SW 1271 (cell line): ENCODE data around the gene POLR3H.
"Not testable (repeated sequence)": the region's sequence is repeated elsewhere in the genome, so short reads cannot be mapped to it uniquely, and the experiment has no call there.

Experiments
- DNase-seq, 2 experiments: peaks; one replicate each; lab custom pipeline; 2025; lab: John Stamatoyannopoulos, UW

The POLR3H gene

DNA sequence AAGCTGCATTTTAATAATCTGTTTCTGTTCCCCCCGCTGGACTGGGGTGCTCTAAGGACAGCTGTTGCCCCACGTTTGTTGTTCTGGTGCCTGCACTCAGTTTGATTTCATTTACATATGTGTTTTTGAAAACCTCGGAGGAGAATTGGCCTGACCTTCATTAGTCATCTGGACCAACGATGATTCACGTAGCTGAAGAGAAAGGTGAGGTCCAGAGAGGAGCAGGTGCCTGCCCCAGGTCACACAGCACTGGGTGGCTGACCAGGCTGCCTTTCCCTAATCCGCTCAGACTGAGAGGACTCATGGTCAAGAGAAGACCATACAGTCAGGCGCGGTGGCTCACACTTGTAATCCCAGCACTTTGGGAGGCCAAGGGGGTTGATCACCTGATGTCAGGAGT lies 20.3 kb upstream of the POLR3H start:
- DNase-seq = no peak

DNA sequence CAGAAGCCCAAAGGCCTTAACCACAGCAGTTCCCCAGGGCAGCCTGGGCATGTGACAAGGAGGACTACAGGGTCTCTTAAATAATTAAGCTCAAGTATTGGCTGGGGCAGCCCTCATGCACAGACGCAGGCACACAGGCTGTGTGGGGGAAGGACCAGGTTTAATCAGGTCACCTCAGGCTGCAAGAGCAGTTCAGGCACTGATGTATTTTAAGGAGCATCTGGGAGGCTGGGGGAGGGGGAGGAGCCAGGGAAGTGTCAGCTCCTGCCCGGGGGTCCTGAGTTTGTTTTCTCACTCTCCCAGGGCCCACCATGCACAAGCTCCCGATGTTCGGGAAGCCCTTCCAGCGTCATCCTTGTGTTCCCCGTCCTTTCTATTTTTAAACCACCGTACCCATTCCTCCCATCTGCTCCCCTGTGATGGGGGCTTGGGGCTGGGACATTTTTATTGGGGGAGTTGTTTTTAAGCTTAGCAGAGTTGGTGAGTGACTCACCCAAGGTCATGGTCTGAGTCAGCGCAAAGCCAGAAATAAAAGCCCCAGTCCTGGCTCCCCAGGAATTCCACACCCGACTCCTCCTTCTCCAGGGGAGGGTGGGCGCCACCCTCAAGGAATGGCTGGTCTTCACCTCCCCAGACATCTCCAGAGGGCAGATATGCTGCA lies 18.9 kb upstream of the POLR3H start:
- DNase-seq = no peak

DNA sequence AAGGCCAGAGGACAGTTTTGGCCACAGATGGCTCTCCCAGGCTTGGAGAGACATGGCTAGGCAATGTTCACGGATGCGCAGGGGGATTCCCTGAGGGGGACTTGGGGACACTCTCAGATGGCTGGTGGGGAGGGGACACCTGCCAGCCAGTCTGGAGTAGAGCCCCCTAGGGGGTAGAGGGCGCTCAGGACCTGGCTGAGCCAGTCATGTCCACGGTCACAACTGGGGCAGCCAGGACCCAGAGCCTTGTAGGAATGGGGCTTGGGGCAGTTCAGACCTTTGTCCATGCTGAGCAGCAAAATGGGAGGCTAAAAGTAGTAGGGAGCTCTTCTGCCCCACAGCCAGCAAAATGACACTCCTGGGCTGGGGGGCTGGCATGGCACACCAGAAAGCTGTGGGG lies 18.2 kb upstream of the POLR3H start:
- no peak for DNase-seq

GRCh38 chr22:41561788-41562187 lies 17.5 kb upstream of the POLR3H start:
- DNase-seq = no peak

- no peak for DNase-seq
These were observed 17.1 kb upstream of the POLR3H start for GRCh38 chr22:41561335-41561734.

DNA sequence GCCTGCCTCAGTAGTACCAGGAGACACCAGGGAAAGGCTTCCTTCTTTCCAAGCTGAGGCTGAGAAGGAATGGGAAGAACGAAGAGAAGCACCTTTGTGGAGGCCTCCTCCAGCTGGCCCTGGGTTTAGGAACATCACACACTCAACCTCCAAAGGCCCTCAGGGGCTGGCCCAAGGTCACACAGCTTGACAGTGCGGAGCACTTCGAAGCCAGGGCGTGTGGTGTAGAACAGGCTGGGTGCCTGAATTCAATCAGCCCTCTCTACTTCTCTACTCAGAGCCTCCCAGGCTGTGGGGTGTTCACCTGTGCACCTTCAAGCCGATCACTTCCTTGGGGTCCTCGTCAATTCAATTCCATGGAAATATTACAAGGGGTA lies 15.8 kb upstream of the POLR3H start:
- no peak for DNase-seq

GRCh38 chr22:41558241-41558630 lies 14.0 kb upstream of the POLR3H start:
- DNase-seq = not testable (repeated sequence)

- no peak for DNase-seq
These were observed 13.4 kb upstream of the POLR3H start for GRCh38 chr22:41557401-41558240.

DNA sequence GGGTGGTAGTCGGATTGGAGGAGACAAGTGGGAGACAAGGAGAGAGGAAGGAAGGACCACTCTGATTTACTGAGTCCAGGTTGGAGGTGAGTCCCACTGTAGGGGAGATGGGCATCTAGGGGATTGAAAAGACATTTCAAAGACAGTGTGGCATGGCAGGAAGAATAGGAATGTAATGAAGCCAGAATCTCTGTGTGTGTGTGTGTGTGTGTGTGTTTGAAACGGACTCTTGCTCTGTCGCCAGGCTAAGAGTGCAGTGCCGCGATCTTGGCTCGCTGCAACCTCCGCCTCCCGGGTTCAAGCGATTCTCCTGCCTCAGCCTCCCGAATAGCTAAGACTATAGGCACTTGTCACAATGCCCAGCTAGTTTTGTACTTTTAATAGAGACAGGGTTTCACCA lies 12.3 kb upstream of the POLR3H start:
- no peak for DNase-seq

DNA sequence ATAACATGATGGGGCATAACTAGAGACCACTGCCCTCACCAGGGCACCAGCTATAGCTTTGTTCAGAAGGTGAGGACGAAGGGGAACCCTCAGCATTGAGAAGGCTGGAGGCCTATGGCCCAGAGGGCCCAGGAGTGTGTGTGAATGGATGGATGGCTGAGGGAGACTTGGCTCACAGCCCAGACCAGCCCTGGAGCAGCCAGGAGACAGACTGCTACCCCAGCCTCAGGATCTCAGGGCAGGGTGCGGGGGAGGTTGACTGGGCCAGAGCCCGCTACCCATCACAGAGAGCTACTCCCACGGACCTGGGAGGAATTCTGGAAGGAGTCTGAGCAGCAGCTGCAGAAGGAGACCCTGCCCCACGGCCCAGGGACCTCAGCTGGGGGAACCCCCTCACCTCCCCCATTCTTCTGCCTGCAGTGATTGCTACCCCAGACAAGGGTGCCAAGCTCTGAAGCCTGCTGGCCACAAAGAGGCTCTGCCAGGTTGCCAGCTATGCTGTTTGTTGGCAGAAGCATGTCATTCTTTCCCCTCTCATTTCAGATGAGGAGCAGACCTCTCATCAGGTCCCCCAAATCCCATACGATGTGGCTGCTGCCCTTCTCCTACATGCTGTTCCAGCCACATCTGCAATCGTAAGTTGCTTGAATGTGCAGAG lies 11.2 kb upstream of the POLR3H start:
- no peak for DNase-seq

GRCh38 chr22:41551877-41552582 lies 7.8 kb upstream of the POLR3H start:
- no peak for DNase-seq

GRCh38 chr22:41550952-41551491 lies 6.8 kb upstream of the POLR3H start:
- DNase-seq = no peak

DNA sequence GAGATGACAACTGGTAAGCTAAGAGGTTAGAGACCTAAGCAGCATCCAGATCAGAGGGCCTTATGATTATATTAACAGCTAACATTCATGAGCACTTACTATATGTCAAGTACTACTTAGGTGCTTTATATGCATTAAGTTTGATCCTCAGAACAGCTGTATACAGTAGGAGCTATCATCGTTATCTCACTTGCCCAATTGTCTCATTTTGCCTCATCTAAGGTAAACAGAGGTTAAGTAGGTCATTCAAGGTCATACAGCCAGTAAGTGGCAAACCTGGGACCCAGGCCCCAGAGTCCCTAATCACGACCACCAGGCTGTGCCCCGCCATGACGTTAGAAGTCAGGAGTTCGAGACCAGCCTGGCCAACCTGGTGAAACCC lies 4.6 kb upstream of the POLR3H start:
- DNase-seq = no peak

DNA sequence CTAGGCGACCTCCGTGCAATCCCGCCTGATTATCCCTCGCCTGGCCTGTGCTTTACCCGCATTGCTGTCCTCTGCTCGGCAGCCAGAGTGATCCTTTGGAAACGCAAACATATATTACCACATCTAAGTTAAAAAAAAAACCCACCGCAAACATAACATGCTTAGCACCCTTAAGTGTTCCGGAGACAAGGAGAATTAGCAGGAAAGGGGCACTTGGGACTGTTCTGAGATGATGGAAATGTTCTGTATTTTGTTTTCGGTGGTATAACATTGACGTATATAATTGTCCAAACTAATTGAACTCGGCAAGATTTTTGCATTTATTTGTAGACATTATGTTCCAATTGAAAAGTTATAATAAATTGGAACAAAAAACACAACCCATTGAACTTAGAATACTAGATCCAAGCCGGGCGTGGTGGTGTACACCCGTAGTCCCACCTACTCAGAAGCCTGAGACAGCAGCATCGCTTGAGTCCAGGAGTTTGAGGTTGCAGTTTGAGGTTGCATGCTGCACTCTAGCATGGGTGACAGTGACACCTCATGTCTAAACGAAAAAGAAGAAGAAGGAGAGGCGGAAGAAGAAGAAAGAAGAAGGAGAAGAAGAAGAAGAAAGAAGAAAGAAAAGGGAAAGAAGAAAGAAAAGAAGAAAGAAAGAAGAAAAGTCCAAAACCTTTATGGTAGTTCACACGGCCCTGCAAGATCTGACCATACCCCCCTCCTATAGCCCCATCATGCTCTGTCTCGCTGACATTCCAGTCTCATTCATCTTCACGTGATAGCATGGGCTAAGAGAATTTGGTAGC lies 604 bp upstream of the POLR3H start:
- no peak for DNase-seq

GRCh38 chr22:41542224-41542623 lies 2.0 kb downstream of the POLR3H start:
- DNase-seq = no peak

DNA sequence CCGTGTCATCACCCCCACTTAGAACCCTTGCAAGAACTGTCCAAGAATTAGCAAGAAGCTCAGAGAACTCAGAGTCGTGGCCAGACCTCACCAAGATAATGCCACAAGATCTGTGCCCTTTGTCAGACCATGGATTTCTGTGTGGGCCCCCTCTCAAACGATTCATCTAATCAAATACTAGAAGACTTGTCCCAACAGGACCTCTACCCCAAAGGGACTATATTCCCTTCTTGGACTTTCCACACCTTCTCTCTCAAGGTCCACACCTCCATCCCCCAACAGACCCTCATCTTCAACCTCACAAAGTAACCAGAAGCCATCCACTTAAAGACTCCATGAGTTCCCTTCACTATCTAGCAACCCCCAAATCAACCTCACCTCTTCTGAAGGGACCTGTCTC lies 2.8 kb downstream of the POLR3H start:
- no peak for DNase-seq

DNA sequence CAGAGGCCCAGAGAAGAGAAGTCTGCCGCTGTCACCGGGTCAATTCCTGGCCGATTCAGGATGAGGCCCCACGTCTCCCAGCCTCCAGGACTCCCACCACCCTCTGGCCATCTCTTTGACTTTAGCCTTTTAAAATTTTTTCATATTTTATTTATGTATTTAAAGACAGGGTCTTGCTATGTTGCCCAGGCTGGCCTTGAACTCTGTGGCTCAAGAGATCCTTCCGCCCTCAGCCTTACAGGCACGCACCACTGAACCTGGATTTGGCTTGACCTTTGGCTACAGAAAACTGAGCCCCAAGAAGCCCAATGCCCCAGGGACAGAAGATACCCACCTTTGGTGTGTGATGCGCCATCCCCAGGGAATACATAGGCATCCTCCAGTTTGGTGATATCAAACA lies 3.9 kb downstream of the POLR3H start:
- no peak for DNase-seq

GRCh38 chr22:41540006-41540315 lies 4.3 kb downstream of the POLR3H start:
- DNase-seq = no peak

DNA sequence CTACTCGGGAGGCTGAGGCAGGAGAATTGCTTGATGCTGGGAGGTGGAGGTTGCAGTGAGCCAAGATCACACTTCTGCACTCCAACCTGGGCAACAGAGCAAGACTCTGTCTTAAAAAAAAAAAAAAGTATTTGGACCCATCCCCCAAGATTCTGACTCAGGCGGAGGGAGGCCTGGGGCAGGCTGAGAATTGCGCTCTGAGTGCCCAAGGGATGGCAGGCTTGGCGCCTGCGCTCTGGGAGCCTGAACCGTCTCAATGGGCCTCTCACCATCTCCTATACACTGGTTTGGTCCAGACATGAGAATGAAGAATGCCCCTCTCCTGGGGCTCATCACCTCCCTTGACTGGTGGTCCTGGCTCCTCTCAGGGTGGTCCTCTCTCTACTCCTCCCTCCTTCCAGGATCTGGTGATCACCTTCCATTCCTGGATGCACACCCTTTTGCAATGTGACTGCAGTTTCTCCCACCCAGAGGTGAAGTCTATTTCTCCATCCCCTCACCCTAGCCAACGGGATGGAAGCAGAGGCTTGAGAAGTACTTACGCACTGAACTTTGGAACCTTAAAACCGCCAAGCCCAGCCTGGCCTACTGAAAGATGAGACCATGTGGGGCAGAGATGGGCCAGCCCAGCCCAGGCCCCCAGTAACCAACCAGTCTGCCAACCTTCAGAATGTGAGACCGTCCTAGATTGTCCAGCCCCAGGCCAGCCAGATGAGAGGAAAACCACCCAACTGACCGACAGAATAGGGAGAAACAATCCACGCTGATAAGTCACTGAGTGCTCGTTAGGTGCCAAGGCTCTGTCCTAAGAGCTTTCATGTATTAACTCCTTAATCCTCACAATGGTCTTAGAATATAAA lies 4.9 kb downstream of the POLR3H start:
- DNase-seq = no peak

- DNase-seq = no peak
These were observed 5.7 kb downstream of the POLR3H start for GRCh38 chr22:41538583-41538982.

DNA sequence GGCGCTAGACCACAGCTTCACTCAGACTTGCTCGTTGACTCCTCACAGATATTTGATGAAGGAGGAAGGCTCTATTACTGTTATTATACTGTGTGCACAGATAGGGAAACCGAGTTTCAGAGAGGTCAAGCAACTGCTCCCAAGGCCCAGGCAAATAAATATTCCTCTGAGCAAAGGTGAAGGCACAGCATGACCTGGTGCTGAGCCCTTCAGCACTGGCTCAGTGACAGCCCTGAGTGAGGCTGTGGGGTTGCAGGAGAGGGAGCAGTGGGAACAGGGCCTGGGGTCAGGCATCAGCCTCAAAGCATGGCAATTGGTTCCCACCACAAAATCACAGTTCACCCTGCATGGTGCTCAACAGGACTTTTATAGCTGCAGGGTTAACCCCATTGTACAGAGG lies 7.1 kb downstream of the POLR3H start:
- DNase-seq = no peak
